H9 (cell line): ENCODE data around the gene SLC38A3. TPM values are rescaled to one million over a fixed set of nuclear protein-coding genes. Genes with fewer than 3 reads are reported as not detected.
A peak's percentile ranks its signal among the peaks of the same experiment; 100 is the strongest.

Experiments used
- DNase-seq: peaks from one replicate; pipeline ENCODE4 v3.0.0-alpha.2; 2017
- H2AFZ ChIP-seq: one replicate; pipeline ENCODE4 v1.6.1; 2013; ENCODE audit warnings: mild to moderate bottlenecking, low read length, control low read depth, moderate library complexity
- H2AK5ac ChIP-seq: 2 replicates; pipeline ENCODE4 v1.6.1; 2013; ENCODE audit warnings: low read length, control low read depth, mixed read lengths; ENCODE audit not compliant: insufficient read length
- H2BK120ac ChIP-seq: one replicate; pipeline ENCODE4 v1.6.1; 2013; ENCODE audit warnings: low read depth, mild to moderate bottlenecking, low read length, control low read depth, inconsistent platforms; ENCODE audit not compliant: poor library complexity, severe bottlenecking
- H2BK12ac ChIP-seq: 2 replicates; pipeline ENCODE4 v1.6.1; 2013; ENCODE audit warnings: low read length, control low read depth, mixed read lengths, low read depth; ENCODE audit not compliant: insufficient read length
- H2BK15ac ChIP-seq: 2 replicates; pipeline ENCODE4 v1.6.1; 2013; ENCODE audit warnings: low read depth, low read length, control low read depth
- H2BK20ac ChIP-seq: one replicate; pipeline ENCODE4 v1.6.1; 2013; ENCODE audit warnings: low read depth, mild to moderate bottlenecking, low read length, control low read depth, inconsistent platforms; ENCODE audit not compliant: poor library complexity, severe bottlenecking
- H2BK5ac ChIP-seq: 2 replicates; pipeline ENCODE4 v1.6.1; 2013; ENCODE audit warnings: low read length, control low read depth, mixed read lengths; ENCODE audit not compliant: insufficient read length
- H3K14ac ChIP-seq: 2 replicates; pipeline ENCODE4 v1.6.1; 2013; ENCODE audit warnings: low read length, control low read depth; ENCODE audit not compliant: insufficient read depth
- H3K18ac ChIP-seq: 2 replicates; pipeline ENCODE4 v1.6.1; 2013; ENCODE audit warnings: low read depth, mild to moderate bottlenecking, mixed read lengths, low read length, control low read depth; ENCODE audit not compliant: insufficient read length
- H3K23ac ChIP-seq: 2 replicates; pipeline ENCODE4 v1.6.1; 2013; ENCODE audit warnings: low read length, control low read depth, mixed read lengths, low read depth; ENCODE audit not compliant: insufficient read length
- H3K23me2 ChIP-seq: 2 replicates; pipeline ENCODE4 v1.6.1; 2013; ENCODE audit warnings: low read depth, mild to moderate bottlenecking, mixed read lengths, low read length, control low read depth; ENCODE audit not compliant: insufficient read length, poor library complexity, severe bottlenecking
- H3K27ac ChIP-seq: 2 replicates; pipeline ENCODE4 v1.5.1; 2013; ENCODE audit warnings: low read length, control low read depth, mixed read lengths, low read depth; ENCODE audit not compliant: insufficient read length
- H3K27me3 ChIP-seq: 2 replicates; pipeline ENCODE4 v1.6.1; 2013; ENCODE audit warnings: low read length, control low read depth, inconsistent platforms; ENCODE audit not compliant: insufficient read depth
- H3K4ac ChIP-seq: 2 replicates; pipeline ENCODE4 v1.6.1; 2013; ENCODE audit warnings: low read depth, mild to moderate bottlenecking, control low read depth, inconsistent platforms, low read length, moderate library complexity
- H3K4me1 ChIP-seq: 2 replicates; pipeline ENCODE4 v1.6.1; 2013; ENCODE audit warnings: low read length, control low read depth, inconsistent platforms; ENCODE audit not compliant: insufficient read depth
- H3K4me2 ChIP-seq: 2 replicates; pipeline ENCODE4 v1.6.1; 2013; ENCODE audit warnings: low read length, control low read depth, mixed read lengths; ENCODE audit not compliant: insufficient read length, insufficient read depth
- H3K56ac ChIP-seq: 2 replicates; pipeline ENCODE4 v1.6.1; 2013; ENCODE audit warnings: low read depth, mild to moderate bottlenecking, mixed read lengths, low read length, control low read depth; ENCODE audit not compliant: insufficient read length
- H3K79me1 ChIP-seq: 2 replicates; pipeline ENCODE4 v1.6.1; 2013; ENCODE audit warnings: low read depth, mild to moderate bottlenecking, moderate library complexity, low read length, control low read depth, inconsistent platforms; ENCODE audit not compliant: insufficient read depth, poor library complexity, severe bottlenecking
- H3K79me2 ChIP-seq: 2 replicates; pipeline ENCODE4 v1.6.1; 2013; ENCODE audit warnings: low read length, control low read depth, inconsistent platforms; ENCODE audit not compliant: insufficient read depth
- H3K9ac ChIP-seq: 2 replicates; pipeline ENCODE4 v1.6.1; 2013; ENCODE audit warnings: low read length, control low read depth, mixed read lengths; ENCODE audit not compliant: insufficient read length; ENCODE audit errors: extremely low read depth
- H3K9me3 ChIP-seq: one replicate; pipeline ENCODE4 v1.6.1; 2013; ENCODE audit warnings: low read depth, low read length, inconsistent platforms; ENCODE audit not compliant: control insufficient read depth
- H3T11ph ChIP-seq: one replicate; pipeline ENCODE4 v1.6.1; 2013; ENCODE audit warnings: mild to moderate bottlenecking, low read length, control low read depth, inconsistent platforms
- H4K20me1 ChIP-seq: one replicate; pipeline ENCODE4 v1.6.1; 2013; ENCODE audit not compliant: control insufficient read depth, insufficient read length, insufficient read depth
- H4K5ac ChIP-seq: 2 replicates; pipeline ENCODE4 v1.6.1; 2013; ENCODE audit warnings: low read depth, mild to moderate bottlenecking, mixed read lengths, low read length, control low read depth; ENCODE audit not compliant: insufficient read length
- H4K8ac ChIP-seq: replicated peaks from 2 replicates; pipeline ENCODE4 v1.6.1; 2013; ENCODE audit warnings: low read length, control low read depth, mixed read lengths, low read depth; ENCODE audit not compliant: insufficient read length
- H4K91ac ChIP-seq: 2 replicates; pipeline ENCODE4 v1.6.1; 2013; ENCODE audit warnings: low read depth, mild to moderate bottlenecking, moderate library complexity, mixed read lengths, low read length, control low read depth; ENCODE audit not compliant: insufficient read length
- H3K27ac Mint-ChIP-seq, 3 experiments: 2 replicates in 2 of 3; 3 replicates in 1 of 3; pipeline ENCODE4 v1.8.0; 2020 to 2021; ENCODE audit warnings: mixed read lengths in 3 of 3, mild to moderate bottlenecking in 1 of 3, moderate library complexity in 1 of 3
- H3K27me3 Mint-ChIP-seq: 2 replicates; pipeline ENCODE4 v1.8.0; 2021; ENCODE audit warnings: low read depth, mild to moderate bottlenecking, moderate library complexity, mixed read lengths
- H3K36me3 Mint-ChIP-seq, 3 experiments: 2 replicates in 2 of 3; 3 replicates in 1 of 3; pipeline ENCODE4 v1.8.0; 2020 to 2021; ENCODE audit warnings: low read depth in 3 of 3, mixed read lengths in 3 of 3; ENCODE audit not compliant: insufficient read depth in 1 of 3
- H3K4me1 Mint-ChIP-seq, 2 experiments: 2 replicates each; pipeline ENCODE4 v1.8.0; 2020; ENCODE audit warnings: mixed read lengths in 2 of 2
- H3K4me3 Mint-ChIP-seq, 2 experiments: 2 replicates in 1 of 2; 3 replicates in 1 of 2; pipeline ENCODE4 v1.8.0; 2020 to 2021; ENCODE audit warnings: mild to moderate bottlenecking in 2 of 2, mixed read lengths in 2 of 2, moderate library complexity in 1 of 2
- H3K9me3 Mint-ChIP-seq, 2 experiments: 2 replicates in 1 of 2; 3 replicates in 1 of 2; pipeline ENCODE4 v1.8.0; 2020; ENCODE audit warnings: mild to moderate bottlenecking in 2 of 2, mixed read lengths in 2 of 2, moderate library complexity in 1 of 2
- CTCF ChIP-seq: fragments of 200-600 bp; sonication (generic); conservative IDR thresholded peaks from 3 replicates; pipeline ENCODE4 v1.8.0; 2021; ENCODE audit warnings: antibody characterized with exemption, mild to moderate bottlenecking
- WGBS: extraction: QIAGEN DNeasy Blood & Tissue Kit; methylation state at CpG from one replicate; pipeline ENCODE4 v1.1.7; 2013; ENCODE audit warnings: missing lambda C conversion rate, low lambda C conversion rate, mixed read lengths; ENCODE audit not compliant: insufficient read length; ENCODE audit errors: extremely low coverage; 5-methylcytosine and 5-hydroxymethylcytosine counted together
- total RNA-seq: library from RNA; stranded (reverse); gene quantifications from 2 replicates; pipeline ENCODE4 v1.2.1, GENCODE V29; 2021

SLC38A3 gene
- total RNA-seq, 1 experiment from 2014 or later, result 1.4 TPM

- H4K91ac ChIP-seq, result no peak overlapping the region
- WGBS, result no CpG with 5 or more reads among the region's 15 CpGs
- peak overlapping the region; percentile 39; the same call in 1 of the 2 replicates for H3K14ac ChIP-seq
- no peaks in the 10 kb centered on the region for H3K79me2 ChIP-seq
- no peak for DNase-seq
- no peak overlapping the region for H3K4me2 ChIP-seq
- H4K5ac ChIP-seq, result no peak overlapping the region
- H3K18ac ChIP-seq, result no peak overlapping the region
- peak overlapping the region in 1 of 2 experiments; percentile 52; a peak in 1 of 5 replicates for H3K4me3 Mint-ChIP-seq
- no peak overlapping the region for H3K56ac ChIP-seq
- no peak overlapping the region for H2BK12ac ChIP-seq
- H4K20me1 ChIP-seq, result no peaks in the 10 kb centered on the region
- no peaks in the 10 kb centered on the region for H3K9me3 Mint-ChIP-seq
- H3K79me1 ChIP-seq, result no peaks in the 10 kb centered on the region
- no peak overlapping the region for H3T11ph ChIP-seq
- TF ChIP-seq CTCF, result no peak
- H2BK120ac ChIP-seq, result no peak overlapping the region
- peaks cover 7% of the 10 kb centered on the region; the same call in 1 of the 2 replicates for H3K4me1 ChIP-seq
- no peak overlapping the region for H3K23ac ChIP-seq
- H3K27ac ChIP-seq, result no peak overlapping the region
- H3K23me2 ChIP-seq, result no peaks in the 10 kb centered on the region
- H2BK15ac ChIP-seq, result no peak overlapping the region
- H2AFZ ChIP-seq, result no peak overlapping the region
- H3K27me3 Mint-ChIP-seq, result no peaks in the 10 kb centered on the region; the same call in 1 of the 2 replicates
- peaks cover 9 to 26% (median 22%) of the 10 kb centered on the region in 3 experiments for H3K36me3 Mint-ChIP-seq
- H3K27me3 ChIP-seq, result no peaks in the 10 kb centered on the region
- no peak overlapping the region for H3K9ac ChIP-seq
- no peak overlapping the region for H2BK20ac ChIP-seq
- H3K27ac Mint-ChIP-seq, result peak overlapping the region in 1 of 3 experiments; percentile 58; a peak in 1 of 7 replicates
- H2AK5ac ChIP-seq, result no peak overlapping the region
- H2BK5ac ChIP-seq, result no peak overlapping the region
- H4K8ac ChIP-seq, result no peak overlapping the region
- H3K9me3 ChIP-seq, result no peaks in the 10 kb centered on the region
- H3K4me1 Mint-ChIP-seq, result peaks cover 34 to 53% of the 10 kb centered on the region in 2 experiments
- no peak overlapping the region for H3K4ac ChIP-seq
These were observed 39.0 kb upstream of the SLC38A3 start for GRCh38 chr3:50165910-50166538.
